ENCODE results near the gene UQCC5. TPM values are rescaled to one million over a fixed set of nuclear protein-coding genes. Genes with fewer than 3 reads are reported as not detected.
A peak's percentile ranks its signal among the peaks of the same experiment; 100 is the strongest.

UQCC5 gene
- total RNA-seq, 3 donors from 2014 or later = 16.1 to 18.1 (median 17.1) TPM

DNA sequence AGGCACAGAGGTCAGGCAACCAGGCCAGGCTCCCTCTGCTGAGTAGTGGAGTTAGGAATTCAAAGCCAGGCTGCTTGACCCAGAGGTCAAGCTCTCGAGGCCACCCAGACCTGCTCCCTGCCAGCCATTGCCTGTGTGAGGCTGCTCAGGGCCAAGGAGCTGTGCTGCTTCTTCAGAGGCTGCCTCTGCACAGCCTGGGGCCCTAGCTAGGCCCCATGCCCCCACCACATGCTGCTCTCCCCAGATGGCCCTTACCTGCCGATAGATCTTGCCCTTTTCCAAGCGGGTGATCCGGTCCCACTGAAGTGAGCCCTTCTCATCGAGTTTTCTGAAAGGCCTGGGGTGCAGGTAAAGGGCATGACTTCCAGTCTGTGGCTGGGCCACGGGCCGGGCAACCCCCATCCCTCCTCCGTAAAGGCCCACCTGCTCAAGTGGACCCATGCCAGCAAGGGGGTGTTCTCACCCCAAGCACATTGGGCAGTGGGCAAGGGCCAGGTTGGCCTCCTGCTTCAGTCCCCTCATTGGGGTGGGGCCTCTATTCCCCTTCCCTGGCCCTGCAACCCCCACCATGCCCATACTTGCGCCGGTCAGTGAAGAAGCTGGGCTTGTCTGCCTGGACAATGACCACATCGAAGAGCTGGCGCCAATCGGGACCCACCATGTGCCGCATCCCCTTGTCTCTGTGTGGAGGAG is 9.2 kb upstream of the UQCC5 start:
- ATAC-seq (no peak), DNase-seq (peak in 2 of 3 donors; percentile 15 to 40)
- TF ChIP-seq CTCF (IDR thresholded peaks at IDR 0.05) = no peak
- Histone ChIP-seq H3K4me3 (no peak overlapping the region), H3K4me1 (ENCODE audit: low read depth) (no peaks in the 10 kb centered on the region), H3K36me3 (ENCODE audit: low read depth) (no peaks in the 10 kb centered on the region), H3K9me3 (no peaks in the 10 kb centered on the region)
- intact Hi-C loops (cut with DNase I, micrococcal nuclease) = no loop called here

- H3K4me1 ChIP-seq (ENCODE audit: low read depth) = peaks cover 3% of the 10 kb centered on the region
- intact Hi-C loops (cut with DNase I, micrococcal nuclease) = no loop called here
- no peak overlapping the region for H3K4me3 ChIP-seq
- no peaks in the 10 kb centered on the region for H3K9me3 ChIP-seq
- TF ChIP-seq CTCF (IDR thresholded peaks at IDR 0.05) = no peak
- no peak for ATAC-seq
- DNase-seq = peak in 2 of 3 donors; percentile 16 to 40
- no peaks in the 10 kb centered on the region for H3K36me3 ChIP-seq (ENCODE audit: low read depth)
These were observed 8.4 kb upstream of the UQCC5 start for GRCh38 chr3:52527732-52528585.

DNA sequence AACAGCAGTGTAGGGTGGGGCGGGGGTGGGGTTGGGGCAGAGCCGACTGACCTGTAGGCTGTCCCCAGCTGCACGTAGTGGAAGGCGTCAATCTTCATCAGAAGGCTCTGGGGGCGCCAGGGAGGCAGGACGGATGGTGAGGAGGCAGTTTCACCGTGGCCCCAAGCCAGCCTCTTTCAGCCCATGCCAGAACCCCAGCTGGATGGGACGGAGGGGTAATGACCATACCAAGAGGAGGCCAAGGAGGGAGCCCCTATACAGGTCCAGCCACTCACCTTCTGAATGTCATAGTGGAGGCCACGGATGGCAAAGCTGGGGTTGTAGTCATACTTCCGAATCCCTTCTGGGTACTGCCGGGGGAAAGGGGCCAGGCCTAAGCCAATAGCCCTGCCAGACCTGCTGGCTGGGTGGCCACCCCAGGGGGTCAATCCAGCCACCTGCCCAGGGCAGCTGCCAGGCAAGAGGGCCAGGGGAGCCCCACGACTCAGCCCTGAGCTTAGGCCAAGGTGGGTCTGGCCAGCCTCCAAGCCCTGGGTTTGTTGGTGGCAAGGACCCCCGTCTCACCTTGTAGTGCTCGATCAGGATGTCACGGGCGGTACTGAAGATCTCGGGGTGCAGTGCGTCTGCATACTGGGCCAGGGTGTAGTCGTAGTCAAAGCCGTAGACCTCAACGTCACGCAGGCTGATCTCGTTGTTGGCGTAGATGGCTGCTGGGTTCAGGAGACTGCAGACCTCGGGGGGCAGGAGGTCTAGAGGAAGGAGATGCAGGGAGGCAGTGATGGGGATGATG is 7.6 kb upstream of the UQCC5 start:
- H3K36me3 ChIP-seq (ENCODE audit: low read depth) = no peaks in the 10 kb centered on the region
- intact Hi-C loops (cut with DNase I, micrococcal nuclease) = no loop called here
- peaks cover 6% of the 10 kb centered on the region for H3K4me1 ChIP-seq (ENCODE audit: low read depth)
- DNase-seq (peak in 2 of 3 donors; percentile 26 to 46), ATAC-seq (no peak)
- H3K9me3 ChIP-seq = no peaks in the 10 kb centered on the region
- H3K4me3 ChIP-seq = no peak overlapping the region
- no peak for TF ChIP-seq CTCF (IDR thresholded peaks at IDR 0.05)

DNA sequence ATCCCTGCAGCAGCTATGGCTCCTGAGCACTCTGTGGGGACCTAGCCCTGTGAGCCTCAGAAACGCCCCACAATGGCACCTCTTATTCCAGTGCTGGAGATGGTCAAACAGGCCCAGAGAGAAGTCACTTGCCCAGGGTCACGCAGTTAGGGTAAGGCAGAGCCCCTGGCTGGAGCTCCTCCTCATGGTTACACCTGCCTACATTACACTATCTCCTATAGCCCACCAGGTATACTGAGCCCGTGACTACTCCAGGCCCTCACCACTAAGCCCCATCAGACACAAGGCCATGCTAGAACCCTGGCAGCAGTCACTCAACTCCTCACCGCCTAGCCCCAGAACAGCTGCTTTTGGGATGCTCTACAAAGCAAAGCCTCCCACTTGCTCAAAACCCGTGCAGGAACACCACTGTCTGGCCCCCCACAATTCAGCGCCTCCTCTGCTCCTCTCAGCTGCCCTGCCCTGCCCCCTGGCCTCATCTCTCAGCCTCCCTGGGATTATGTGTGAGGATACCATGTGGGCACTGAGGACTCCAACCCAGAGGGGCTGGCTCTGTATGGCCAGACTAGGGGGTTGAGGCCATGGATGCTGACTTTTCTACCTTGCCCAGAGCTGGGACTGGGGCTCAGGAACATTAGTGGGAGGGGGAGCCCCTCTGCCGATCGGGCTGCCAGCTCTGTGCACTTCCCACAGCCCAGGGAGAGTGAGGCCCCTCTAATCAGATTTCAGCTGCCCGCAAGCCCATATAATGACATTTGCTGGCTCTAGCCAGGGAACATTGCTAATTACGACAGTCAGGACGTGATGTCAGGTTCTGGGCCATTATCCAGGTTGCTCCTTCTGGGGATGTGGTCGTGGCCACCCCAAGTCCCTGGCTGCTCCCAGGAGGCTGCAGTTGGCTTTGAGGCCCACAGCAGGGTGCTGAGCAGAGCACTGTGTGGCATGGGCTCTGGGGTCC is 6.8 kb upstream of the UQCC5 start:
- TF ChIP-seq CTCF (IDR thresholded peaks at IDR 0.05) = no peak
- no peak overlapping the region for H3K4me3 ChIP-seq
- ATAC-seq (no peak), DNase-seq (peak in 1 of 3 donors; percentile 18)
- H3K36me3 ChIP-seq (ENCODE audit: low read depth) = no peaks in the 10 kb centered on the region
- H3K9me3 ChIP-seq = no peaks in the 10 kb centered on the region
- peaks cover 6% of the 10 kb centered on the region for H3K4me1 ChIP-seq (ENCODE audit: low read depth)
- intact Hi-C loops (cut with DNase I, micrococcal nuclease) = no loop called here

Data from mucosa of descending colon (tissue), 3 donors.